NCI-H128 (cell line): Measurements from ENCODE around the gene CUL2.
"Not testable (repeated sequence)": the region's sequence is repeated elsewhere in the genome, so short reads cannot be mapped to it uniquely, and the experiment has no call there.

Experiments
- DNase-seq: peaks from one replicate; lab custom pipeline; 2025; ENCODE audit not compliant: unreplicated experiment; lab: John Stamatoyannopoulos, UW

CUL2 gene

DNA sequence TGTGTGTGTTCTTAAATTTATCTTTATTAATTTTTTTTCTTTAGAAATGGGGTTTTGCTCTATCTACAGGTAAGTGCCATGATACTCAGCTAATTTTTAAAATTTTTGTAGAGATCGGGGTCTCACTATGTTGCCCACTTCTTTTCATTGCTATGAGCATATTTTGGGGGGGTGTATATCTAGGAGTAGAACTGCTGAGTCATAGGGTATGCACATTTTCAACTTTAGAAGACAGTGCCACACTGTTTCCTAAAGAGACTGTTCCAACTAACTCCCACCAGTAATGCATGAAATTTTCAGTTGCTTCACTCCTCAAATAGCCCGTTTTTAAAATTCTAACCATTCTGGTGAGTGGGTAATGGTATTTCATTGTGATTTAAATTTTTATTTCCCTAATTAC lies 108.3 kb downstream of the CUL2 start:
- DNase-seq = no peak

DNA sequence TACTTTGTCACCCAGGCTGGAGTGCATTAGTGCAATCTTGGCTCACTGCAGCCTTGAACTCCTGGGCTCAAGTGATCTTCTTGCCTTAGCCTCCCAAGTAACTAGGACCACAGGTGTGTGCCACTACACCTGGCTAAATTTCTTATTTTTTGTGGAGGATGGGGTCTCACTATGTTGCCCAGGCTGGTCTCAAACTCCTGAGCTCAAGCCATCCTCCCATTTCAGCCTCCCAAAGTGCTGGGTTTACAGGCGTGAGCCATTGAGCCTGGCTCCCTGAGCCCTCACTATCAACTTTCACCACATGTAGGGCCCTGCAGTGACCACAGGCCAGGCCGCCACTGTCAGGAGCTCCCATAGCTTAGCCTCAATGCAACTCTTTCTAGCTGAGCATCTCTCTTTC lies 110.2 kb downstream of the CUL2 start:
- no peak for DNase-seq

DNA sequence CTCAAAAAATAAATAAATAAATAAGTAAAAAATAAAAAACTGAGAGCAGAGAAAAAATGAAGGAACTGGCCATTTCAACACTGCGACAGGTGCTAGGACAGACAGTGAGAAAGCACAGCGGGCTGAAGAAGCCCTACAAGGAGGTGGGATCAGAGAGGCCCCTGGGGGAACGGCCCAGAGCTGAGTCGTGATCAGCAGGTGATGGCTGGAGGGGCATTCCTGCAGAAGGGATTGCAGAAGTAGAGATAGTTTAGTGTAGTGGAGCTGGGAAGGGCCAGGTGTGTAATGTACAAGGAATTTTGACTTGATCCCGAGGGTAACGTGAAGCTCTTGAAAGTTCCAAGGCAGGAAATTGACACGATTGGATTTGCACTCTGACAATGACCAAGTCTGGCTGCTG lies 112.1 kb downstream of the CUL2 start:
- DNase-seq = no peak

DNA sequence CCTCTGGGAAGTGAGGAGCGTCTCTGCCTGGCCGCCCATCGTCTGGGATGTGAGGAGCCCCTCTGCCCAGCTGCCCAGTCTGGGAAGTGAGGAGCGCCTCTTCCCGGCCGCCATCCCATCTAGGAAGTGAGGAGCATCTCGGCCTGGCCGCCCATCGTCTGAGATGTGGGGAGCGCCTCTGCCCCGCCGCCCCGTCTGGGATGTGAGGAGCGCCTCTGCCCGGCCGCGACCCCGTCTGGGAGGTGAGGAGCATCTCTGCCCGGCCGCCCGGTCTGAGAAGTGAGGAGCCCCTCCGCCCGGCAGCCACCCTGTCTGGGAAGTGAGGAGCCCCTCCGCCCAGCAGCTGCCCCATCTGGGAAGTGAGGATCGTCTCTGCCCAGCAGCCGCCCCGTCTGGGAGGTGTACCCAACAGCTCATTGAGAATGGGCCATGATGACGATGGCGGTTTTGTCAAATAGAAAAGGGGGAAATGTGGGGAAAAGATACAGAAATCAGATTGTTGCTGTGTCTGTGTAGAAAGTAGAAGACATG lies 113.7 kb downstream of the CUL2 start:
- DNase-seq = not testable (repeated sequence)

DNA sequence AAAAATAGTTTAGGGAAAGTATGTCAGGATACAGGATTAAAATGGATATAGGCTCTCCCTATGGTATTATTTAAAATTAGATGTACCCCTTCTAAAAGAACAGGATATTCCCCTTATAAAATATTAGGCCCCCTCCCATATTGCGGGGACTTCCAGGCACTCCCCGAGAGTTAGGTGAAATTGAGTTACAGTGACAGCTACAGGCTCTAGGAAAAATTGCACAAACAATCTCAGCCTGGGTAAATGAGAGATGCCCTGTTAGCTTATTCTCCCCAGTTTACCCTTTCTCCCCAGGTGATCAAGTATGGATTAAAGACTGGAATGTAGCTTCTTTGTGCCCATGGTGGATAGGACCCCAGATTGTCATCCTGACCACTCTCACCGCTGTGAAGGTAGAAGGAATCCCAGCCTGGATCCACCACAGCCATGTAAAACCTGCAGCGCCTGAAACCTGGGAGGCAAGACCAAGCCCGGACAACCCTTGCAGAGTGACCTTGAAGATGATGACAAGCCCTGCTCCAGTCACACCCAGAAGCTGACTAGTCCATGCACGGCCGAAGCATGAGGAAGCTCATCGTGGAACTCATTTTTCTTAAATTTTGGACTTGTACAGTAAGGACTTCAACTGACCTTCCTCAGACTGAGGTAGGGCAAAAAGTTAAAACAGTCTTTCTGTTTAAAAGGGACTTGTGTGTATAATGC lies 115.6 kb downstream of the CUL2 start:
- not testable (repeated sequence) for DNase-seq

DNA sequence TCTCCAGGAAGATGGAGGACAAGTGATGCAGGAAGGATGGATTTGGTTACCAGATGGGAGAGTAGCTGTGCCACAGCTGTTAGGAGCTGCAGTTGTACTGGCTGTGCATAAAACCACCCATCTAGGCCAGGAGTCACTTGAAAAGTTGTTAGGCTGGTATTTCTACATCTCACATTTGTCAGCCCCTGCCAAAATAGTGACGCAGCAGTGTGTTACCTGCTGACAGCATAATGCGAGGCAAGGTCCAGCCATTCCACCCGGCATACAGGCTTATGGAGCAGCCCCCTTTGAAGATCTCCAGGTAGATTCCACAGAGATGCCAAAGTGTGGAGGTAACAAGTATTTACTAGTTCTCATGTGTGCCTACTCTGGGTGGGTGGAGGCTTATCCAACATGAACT lies 116.4 kb downstream of the CUL2 start:
- DNase-seq = not testable (repeated sequence)

DNA sequence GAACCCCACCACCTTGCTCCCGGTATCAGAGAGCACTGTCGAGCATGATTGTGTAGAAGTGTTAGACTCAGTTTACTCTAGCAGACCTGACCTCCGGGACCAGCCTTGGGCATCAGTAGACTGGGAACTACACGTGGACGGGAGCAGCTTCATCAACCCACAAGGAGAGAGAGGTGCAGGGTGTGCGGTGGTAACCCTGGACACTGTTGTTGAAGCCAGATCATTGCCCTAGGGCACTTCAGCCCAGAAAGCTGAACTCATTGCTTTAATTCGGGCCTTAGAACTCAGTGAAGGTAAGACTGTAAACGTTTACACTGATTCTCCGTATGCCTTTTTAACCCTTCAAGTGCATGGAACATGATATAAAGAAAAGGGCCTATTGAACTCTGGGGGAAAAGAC lies 117.0 kb downstream of the CUL2 start:
- not testable (repeated sequence) for DNase-seq

DNA sequence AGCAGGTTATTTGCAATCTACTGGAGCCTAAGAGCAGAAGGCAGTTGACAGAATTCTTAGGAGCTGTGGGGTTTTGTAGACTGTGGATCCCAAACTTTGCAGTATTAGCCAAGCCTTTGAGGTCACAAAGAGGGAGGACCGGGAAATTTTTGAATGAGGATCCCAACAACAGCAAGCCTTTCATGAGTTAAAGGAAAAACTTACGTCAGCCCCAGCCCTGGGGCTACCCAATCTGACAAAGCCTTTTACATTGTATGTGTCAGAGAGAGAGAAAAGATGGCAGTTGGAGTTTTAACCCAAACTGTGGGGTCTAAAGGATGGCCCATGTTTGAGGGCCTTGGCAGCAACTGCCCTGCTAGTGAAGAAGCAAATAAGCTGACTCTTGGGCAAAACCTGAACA lies 117.5 kb downstream of the CUL2 start:
- DNase-seq = not testable (repeated sequence)

DNA sequence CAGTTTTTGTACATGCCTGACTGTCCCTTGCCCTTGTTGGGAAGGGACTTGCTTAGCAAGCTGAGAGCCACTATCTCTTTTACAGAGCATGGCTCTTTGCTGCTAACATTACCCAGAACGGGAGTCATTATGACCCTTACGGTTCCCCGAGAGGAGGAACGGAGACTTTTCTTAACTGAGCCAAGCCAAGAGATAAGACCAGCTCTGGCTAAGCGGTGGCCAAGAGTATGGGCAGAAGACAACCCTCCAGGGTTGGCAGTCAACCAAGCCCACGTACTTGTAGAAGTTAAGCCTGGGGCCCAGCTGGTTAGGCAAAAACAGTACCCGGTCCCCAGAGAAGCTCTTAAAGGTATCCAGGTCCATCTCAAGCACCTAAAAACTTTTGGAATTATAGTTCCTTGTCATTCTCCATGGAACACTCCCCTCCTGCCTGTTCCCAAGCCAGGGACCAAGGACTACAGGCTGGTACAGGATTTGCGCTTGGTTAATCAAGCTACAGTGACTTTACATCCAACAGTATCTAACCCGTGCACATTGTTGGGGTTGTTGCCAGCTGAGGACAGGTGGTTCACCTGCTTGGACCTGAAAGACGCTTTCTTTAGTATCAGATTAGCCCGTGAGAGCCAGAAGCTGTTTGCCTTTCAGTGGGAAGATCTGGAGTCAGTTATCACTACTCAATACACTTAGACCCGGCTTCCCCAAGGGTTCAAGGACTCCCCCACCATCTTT lies 118.4 kb downstream of the CUL2 start:
- not testable (repeated sequence) for DNase-seq

DNA sequence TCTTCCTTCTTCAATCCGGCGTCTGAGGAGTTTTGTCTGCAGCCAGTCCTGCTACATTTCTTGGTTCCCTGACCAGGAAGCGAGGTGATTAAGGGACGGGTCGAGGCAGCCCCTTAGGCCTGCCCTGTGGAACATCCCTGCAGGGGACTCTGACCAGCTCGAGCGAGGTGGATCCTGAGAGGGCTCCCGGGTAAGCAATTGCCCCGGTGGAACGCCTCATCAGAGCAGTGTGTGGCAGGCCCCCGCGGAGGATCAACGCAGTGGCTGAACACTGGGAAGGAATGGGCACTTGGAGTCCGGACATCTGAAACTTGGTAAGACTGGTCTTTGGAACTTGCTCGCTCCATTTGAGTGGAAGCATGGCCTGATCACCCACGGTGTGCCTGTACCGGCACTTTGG lies 121.0 kb downstream of the CUL2 start:
- no peak for DNase-seq

DNA sequence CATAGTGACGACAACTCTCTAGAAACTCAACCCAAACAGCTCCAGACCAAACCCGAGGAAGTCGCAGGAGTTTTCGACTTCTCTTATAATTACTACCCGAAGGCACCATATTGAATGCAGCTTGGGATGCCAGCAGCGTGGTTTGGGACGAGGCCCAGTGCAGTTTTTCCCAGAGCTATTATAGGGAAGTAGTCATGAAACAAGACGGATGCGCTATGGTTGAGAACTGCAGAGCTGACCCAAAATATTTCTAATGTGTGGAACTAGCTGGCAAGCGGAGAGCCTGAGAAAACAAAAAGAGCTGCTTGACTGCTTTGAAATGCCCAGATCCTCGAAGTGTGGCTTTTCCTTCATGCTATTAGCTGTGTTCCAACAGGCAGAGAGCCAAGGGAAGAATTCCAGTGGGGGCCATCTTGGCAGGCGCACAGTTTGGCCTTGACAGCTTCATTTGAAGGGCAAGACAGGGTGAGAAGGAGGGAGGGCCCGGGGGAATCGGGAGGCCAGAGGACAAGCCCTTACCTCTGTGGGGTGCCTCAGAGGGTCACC lies 122.7 kb downstream of the CUL2 start:
- DNase-seq = no peak

DNA sequence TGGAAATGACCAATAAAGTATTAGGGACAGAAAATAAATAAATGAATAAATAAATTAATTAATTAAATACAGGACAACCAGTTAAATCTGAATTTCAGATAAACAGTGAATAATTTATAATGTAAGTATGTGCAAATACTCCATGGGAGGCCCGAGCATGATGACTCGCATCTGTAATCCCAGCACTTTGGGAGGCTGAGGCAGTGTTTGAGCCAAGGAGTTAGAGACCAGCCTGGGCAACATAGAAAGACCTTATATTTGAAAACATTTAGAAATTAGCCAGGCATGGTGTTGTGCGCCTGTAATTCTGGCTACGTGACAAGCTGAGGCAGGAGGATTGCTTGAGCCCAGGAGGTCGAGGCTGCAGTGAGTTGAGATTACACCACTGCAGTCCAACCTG lies 123.7 kb downstream of the CUL2 start:
- no peak for DNase-seq

DNA sequence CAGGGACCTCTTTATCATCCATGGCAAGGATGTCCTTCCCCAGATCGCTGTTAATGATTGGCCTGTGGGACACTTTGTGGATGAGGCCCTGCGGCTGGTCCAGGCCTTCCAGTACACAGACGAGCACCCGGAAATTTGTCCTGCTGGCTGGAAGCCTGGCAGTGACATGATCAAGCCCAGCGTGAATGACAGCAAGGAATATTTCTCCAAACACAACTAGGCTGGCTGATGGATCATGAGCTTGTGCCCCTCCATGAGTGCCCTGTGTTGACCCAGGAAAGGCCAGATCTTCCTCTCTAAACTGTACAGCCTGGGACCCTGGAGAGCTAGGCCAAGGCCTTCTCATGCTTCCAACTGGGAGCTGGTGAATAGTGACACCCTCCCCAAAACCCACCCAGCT lies 124.1 kb downstream of the CUL2 start:
- DNase-seq = no peak

DNA sequence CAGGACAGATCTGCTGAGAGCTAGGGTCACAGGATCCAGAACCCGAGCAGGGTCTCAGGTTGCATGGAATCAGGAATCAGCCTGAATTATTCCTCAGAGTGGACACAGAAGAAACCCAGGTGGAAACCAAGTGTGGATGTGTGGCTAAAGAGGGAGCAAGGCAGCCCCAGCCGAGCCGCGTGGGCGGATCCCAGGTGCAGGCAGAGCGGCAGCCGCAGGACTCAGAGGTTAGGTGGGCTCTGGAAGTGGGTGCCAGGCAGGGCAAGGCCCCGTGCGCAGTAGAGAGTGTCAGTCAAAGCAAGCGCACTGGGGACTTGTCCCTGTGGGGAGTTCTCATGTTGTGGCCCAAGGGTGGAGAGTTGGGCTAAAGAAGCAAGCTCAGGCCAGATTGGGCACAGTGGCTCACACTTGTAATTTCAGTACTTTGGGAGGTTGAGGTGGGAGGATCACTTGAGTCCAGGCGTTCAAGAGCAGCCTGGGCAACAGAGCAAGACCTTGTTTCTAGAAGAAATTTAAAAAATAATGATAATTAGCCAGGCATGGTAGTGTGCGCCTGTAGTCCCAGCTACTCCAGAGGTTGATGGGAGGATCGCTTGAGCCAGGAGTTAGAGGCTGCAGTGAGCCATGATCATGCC lies 125.9 kb downstream of the CUL2 start:
- DNase-seq = no peak

DNA sequence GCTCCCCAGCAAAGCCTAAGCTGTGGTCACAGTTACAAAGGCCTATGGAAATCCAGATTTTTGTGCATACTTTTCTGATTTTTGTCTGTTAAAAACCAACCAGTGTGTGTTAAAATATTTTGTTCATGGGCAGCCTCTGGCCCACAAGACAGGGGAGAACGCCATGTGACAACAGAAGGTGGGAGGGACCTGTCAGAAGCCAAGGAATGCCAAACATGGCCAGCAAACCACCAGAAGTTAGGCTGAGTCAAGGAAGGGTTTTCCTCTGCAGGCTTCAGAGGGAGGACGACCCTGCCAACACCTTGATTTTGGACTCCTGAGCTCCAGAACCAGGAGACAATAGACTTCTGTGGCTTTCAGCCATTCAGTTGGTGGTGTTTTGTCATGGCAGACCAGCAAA lies 127.3 kb downstream of the CUL2 start:
- DNase-seq = no peak

DNA sequence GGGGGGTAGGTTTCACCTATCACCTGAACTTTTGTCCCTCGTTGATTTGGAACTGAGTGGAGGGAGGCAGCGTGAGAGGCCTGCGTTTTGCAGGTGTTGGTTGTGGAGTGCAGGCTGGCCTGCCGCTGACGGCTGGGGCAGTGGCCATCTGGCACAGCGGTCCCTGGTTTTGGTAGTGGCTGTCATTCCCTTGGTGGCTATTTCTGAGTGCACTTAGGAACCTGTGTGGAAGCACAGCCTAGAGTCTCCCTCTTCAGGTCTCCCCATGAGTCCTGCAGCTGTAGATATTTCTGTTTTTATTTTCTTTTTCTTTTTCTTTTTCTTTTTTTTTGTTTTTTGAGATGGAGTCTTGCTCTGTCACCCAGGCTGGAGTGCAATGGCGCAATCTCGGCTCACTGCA lies 129.2 kb downstream of the CUL2 start:
- no peak for DNase-seq

DNA sequence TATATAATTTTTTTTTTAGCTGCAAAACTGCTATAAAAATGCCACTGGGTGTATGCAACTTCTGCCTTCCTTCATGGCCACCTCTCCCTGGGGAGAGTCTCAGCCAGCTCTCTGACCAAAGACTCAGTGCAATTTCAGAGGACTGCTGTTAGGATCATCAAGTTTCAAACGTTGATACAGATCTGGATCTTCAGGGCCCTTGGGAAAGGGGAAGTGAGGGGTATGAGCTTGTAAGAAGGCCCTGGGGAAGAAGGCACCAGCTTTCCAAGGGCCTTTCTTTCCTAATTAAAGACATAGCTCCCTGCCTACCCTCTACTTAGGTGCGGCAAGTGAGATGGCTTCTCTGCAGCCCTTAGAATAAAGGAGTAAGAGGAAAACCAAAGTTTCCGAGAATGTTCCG lies 130.4 kb downstream of the CUL2 start:
- no peak for DNase-seq

DNA sequence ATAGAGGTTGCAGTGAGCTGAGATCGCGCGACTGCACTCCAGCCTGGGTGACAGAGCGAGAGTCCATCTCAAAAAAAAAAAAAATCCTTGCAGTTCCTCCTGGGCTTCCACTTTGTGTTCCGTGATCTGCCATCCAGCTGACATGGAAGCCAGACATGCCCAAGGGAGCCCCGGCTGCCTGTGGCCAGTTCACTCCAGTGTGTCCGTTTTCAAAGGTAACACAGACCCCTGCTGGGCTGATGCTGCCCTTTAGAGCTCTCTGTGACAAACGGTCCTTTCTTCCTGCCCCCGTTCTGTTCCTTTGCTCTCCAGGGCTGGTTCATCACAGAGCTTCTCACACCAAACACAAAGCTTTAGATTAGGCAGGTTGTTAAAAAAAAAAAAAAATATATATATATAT lies 130.8 kb downstream of the CUL2 start:
- no peak for DNase-seq
